NT2/D1 (cell line): ENCODE results near the gene GAL3ST1.

Experiments used
- YY1 ChIP-seq: IDR thresholded peaks from 2 replicates; pipeline ENCODE4 v1.6.1; 2011; ENCODE audit not compliant: insufficient read length, insufficient read depth
- ZNF274 ChIP-seq: IDR thresholded peaks from 2 replicates; pipeline ENCODE4 v1.6.1; 2011; ENCODE audit warnings: mild to moderate bottlenecking, low read depth, low read length

DNA sequence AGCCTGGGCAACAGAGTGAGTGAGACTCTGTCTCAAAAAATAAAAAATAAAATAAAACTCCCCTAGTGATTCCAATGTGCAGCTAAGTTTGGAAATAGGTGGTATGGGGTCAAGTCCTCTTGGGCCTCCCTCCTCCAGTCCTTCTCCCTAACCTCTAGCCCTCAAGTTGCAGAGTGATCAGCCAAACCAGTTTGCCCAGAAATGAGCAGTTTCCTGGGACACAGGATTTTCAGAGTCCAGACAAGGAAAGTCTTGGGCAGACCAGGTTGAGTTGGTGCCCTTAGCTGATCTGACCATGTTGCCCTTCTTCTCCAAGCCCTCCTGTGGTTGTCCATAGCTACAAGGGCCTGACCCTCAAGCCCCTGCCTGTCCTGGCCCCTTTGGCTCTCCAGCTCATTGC, 40.4 kb upstream of the GAL3ST1 start:
- TF ChIP-seq YY1 (no peak), ZNF274 (no peak)
